ENCODE data around the gene SRSF5. TPM values are rescaled to one million over a fixed set of nuclear protein-coding genes. Genes with fewer than 3 reads are reported as not detected.
A peak's percentile ranks its signal among the peaks of the same experiment; 100 is the strongest.

Gene SRSF5
- total and polyA plus RNA-seq, 2 of the 8 experiments (the other 6 are each of a cell fraction or from before 2014, with no cell fraction given), result 101 to 238 TPM

GRCh38 chr14:69819607-69820006 is 52.7 kb downstream of the SRSF5 start:
- Histone ChIP-seq H3K56ac (replicated peaks; ENCODE audit: insufficient read length, low read depth, low read length) (no peak overlapping the region), H4K5ac (ENCODE audit: insufficient read length, low read depth, low read length) (no peak overlapping the region), H3K18ac (ENCODE audit: extremely low read depth, low read length) (no peak overlapping the region), H3K4me1 (replicated peaks in 1 of 4; ENCODE audit: control insufficient read depth in 3 of 4, insufficient read depth in 4 of 4, low read length in 3 of 4) (no peaks in the 10 kb centered on the region), H4K20me1 (replicated peaks in 1 of 2; ENCODE audit: control insufficient read depth in 1 of 2, insufficient read depth in 2 of 2, low read length in 2 of 2) (no peaks in the 10 kb centered on the region), H3K4me2 (ENCODE audit: insufficient read depth in 1 of 2, low read depth in 2 of 2, low read length in 2 of 2) (no peak overlapping the region), H2BK15ac (ENCODE audit: low read length) (no peak overlapping the region), H2AFZ (ENCODE audit: low read length) (no peak overlapping the region), H3K9ac (replicated peaks in 1 of 4; ENCODE audit: extremely low read depth in 1 of 4, low read depth in 3 of 4, low read length in 3 of 4) (no peak overlapping the region), H3K79me2 (ENCODE audit: control insufficient read depth in 1 of 2, insufficient read depth in 2 of 2, low read length in 2 of 2) (no peaks in the 10 kb centered on the region), H3K27ac (ENCODE audit: low read depth, low read length) (no peak overlapping the region), H3K4me3 (ENCODE audit: extremely low read depth in 1 of 4, insufficient read depth in 2 of 4, low read depth in 3 of 4, low read length in 4 of 4) (no peak overlapping the region), H2BK12ac (ENCODE audit: low read depth, low read length) (no peak overlapping the region), H4K8ac (ENCODE audit: extremely low read depth, insufficient read depth, low read length) (no peak overlapping the region; the same call in 1 of the 2 replicates), H3K14ac (ENCODE audit: insufficient read length) (no peak overlapping the region), H3K79me1 (ENCODE audit: low read depth, low read length) (no peaks in the 10 kb centered on the region), H2BK5ac (ENCODE audit: low read depth, low read length) (no peak overlapping the region), H4K91ac (replicated peaks; ENCODE audit: insufficient read length, low read length) (no peak overlapping the region), H3K23me2 (ENCODE audit: low read depth, low read length) (no peaks in the 10 kb centered on the region; the same call in 1 of the 2 replicates), H2AK5ac (ENCODE audit: low read depth, low read length) (no peak overlapping the region), H2BK120ac (replicated peaks; ENCODE audit: low read depth, low read length) (no peak overlapping the region), H3K36me3 (ENCODE audit: control insufficient read depth in 2 of 4, insufficient read depth in 4 of 4, low read length in 3 of 4) (no peaks in the 10 kb centered on the region), H3K27me3 (replicated peaks in 1 of 4; ENCODE audit: control insufficient read depth in 3 of 4, extremely low read depth in 1 of 4, insufficient read depth in 3 of 4, low read length in 3 of 4) (no peaks in the 10 kb centered on the region), H3K23ac (ENCODE audit: insufficient read length) (no peak overlapping the region), H3K4ac (replicated peaks; ENCODE audit: insufficient read length, low read depth, low read length) (peak overlapping the region; percentile 33), H3K9me3 (ENCODE audit: insufficient read depth in 2 of 2, low read depth in 1 of 2, low read length in 1 of 2) (no peaks in the 10 kb centered on the region), H2BK20ac (ENCODE audit: low read length) (no peak overlapping the region)
- DNase-seq (ENCODE audit: low read depth in 1 of 2, low spot score in 2 of 2), result no peak
- TF ChIP-seq CBX8 (IDR thresholded peaks at IDR 0.05; ENCODE audit: borderline replicate concordance, low read depth, low read length) (no peak), POLR2AphosphoS5 (IDR thresholded peaks at IDR 0.05; ENCODE audit: low read depth, low read length) (no peak), TEAD4 (IDR thresholded peaks at IDR 0.05; ENCODE audit: low read depth, low read length) (no peak), ZNF274 (IDR thresholded peaks at IDR 0.05; ENCODE audit: borderline replicate concordance, extremely low read depth, low read length) (no peak), ATF3 (IDR thresholded peaks at IDR 0.05; ENCODE audit: insufficient read depth, low read depth, low read length) (no peak), KDM4A (IDR thresholded peaks at IDR 0.05; ENCODE audit: low read depth, low read length, severe bottlenecking) (no peak), SIX5 (IDR thresholded peaks at IDR 0.05; ENCODE audit: low read depth, low read length) (no peak), BCL11A (IDR thresholded peaks at IDR 0.05; ENCODE audit: low read depth in 2 of 2, low read length in 2 of 2) (no peak), KDM1A (IDR thresholded peaks at IDR 0.05; ENCODE audit: borderline replicate concordance, low read length) (no peak), EP300 (IDR thresholded peaks at IDR 0.05; ENCODE audit: borderline replicate concordance in 1 of 2, low read depth in 2 of 2, low read length in 2 of 2) (no peak), SP2 (IDR thresholded peaks at IDR 0.05; ENCODE audit: low read length) (no peak)
- no peak for FAIRE-seq
- 91% methylated on average over 8 of the region's 8 CpGs; no CpG with 5 or more reads in 1 of the 2 experiments for WGBS, 2 experiments (ENCODE audit: extremely low coverage in 1 of 2, insufficient coverage in 1 of 2, insufficient read length in 1 of 2, insufficient replicate concordance in 2 of 2, low coverage in 1 of 2, low lambda C conversion rate in 2 of 2, missing lambda C conversion rate in 1 of 2)
- POLR2A ChIA-PET (ENCODE audit: partially characterized antibody), result no interaction called here
- CTCF ChIA-PET (ENCODE audit: partially characterized antibody), result interaction anchor here (0.6 to 11.2 kb wide), 11 partner anchors 24 to 254 kb away, joined by 3 to 132 read pairs (median 4); partner anchors contain the start of gene SMOC1

All from H1 (cell line).